GM18858 (cell line): Measurements from ENCODE around the gene MLST8.
"Not testable (repeated sequence)": the region's sequence is repeated elsewhere in the genome, so short reads cannot be mapped to it uniquely, and the experiment has no call there.

Experiments used
- ATAC-seq: cut with Tn5 transposase; IDR thresholded peaks from one replicate; pipeline ENCODE4 v1.9.1; 2021; ENCODE audit not compliant: unreplicated experiment

The MLST8 gene

DNA sequence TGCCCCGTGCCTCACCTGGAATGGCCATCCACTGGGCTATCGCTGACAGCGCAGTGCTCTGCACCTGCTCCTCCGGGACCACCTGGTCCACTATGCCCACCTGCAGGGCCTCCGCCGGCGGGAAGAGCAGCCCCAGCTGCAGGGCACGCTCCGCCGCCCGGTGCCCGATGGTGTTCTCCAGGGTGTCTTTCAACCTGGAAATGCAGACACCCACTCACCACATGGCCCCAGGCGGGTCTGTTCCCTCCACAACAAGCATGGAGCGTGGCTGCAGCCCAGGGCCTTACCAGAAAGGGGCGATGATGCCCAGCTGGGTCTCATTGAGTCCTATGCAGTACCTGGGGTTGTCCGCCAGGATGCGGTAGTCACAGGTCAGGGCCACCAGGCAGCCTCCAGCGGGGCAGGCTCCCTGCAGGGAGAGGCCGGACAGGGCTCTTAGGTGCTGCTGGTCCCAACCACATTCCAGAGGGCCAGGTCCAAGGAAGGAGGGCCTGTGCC is 37.8 kb downstream of the MLST8 start:
- ATAC-seq = no peak

DNA sequence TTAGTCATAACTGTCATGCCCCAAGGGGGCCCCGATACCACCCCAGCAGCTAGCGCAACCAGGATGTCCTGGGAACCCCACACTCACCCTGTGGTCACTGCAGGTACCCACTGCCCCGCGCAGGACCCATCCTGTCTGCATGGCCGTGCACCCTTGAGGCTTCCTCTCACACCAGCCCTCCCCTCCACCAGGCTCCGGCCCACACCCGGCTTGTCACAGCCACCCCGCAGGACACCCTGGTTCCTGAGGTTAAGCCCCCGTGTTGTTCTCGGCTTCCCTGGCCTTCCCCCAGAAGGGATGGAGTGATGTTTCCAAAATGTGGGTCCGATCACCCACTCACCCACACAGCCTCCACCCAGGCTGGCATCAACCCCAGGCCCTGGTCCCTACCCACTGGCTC is 38.5 kb downstream of the MLST8 start:
- ATAC-seq = no peak

DNA sequence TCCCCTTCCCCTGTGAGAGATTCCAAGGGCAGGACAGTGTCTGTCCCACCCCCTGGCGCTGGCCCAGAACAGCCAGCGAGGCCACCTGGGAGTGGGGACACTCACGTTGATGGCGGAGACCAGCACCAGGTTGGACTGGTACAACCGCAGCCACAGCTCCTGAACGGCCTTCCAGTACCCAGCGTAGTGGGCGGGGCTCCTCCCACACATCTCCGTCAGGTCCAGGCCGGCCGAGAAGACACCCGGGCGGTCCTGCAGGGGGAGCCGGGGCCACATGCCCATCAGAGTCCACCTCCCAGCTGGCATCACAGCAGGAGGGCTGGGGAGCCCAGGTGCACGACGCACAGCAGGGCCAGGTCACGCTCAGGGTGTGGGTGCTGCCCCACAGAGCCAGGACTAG is 39.0 kb downstream of the MLST8 start:
- no peak for ATAC-seq

DNA sequence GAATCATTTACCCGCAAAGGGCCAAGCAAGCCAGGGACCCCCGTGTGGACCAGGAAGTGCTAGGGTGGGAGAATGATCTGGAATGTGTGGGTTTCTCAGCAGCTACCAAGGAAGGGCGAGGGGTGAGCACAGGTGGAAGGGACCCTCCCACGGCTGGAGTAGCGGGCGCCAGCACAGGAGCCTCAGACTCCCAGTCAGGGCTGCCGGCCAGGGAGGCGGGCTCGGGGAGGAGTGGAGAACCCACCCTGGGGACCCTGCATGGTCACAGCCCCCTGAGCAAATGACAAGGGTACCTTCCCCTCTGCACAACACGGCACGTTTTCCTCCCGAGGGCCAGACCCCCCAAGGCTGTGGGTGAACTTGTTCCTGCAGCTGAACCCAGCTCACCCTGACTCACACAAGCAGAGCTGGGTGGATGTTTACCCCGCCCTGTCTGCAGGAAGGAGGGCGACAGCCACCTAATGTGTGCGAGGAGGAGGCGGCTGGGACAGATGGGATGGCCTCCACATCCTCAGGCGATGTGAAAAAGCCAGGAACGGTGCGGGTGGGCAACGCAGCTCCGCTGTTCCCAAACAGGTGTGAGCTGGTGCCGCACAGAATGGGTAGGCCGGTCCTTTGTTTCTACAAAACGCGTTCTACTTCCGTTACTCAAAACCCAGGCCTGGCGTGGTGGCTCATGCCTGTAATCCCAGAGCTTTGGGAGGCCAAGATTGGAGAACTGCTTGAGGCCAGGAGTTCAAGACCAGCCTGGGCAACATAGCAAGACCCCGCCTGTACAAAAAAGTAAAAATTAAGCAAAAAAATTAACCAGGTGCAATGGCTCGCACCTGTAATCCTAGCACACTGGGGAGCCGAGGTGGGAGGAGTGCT is 39.9 kb downstream of the MLST8 start:
- no peak for ATAC-seq

DNA sequence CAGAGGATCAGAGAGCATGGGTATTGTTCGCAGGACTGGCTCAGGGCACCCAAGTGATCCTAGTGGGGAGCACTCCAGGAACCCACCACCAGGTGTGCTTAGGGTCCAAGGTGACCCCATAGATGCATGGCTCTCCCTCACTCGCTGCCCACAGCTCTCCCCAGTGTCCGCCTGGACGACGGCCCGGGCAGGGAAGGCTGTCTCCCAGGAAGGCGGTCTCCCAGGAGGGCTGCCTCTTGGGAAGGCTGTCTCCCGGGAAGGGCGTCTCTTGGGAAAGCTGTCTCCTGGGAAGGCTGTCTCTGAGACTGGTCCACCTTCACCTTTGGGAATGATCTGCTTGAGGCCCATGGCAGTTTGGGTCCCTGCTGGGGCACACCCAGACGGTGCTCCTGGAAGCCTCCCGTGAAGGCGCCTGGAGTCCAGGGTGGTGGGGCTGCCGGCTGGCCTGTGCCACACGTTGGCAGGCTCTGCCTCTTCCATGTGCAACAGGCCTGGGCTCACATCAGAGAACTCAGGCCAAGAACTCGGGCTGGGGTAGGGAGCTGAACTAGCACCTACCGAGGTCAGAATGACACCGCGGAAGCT is 41.1 kb downstream of the MLST8 start:
- no peak for ATAC-seq

DNA sequence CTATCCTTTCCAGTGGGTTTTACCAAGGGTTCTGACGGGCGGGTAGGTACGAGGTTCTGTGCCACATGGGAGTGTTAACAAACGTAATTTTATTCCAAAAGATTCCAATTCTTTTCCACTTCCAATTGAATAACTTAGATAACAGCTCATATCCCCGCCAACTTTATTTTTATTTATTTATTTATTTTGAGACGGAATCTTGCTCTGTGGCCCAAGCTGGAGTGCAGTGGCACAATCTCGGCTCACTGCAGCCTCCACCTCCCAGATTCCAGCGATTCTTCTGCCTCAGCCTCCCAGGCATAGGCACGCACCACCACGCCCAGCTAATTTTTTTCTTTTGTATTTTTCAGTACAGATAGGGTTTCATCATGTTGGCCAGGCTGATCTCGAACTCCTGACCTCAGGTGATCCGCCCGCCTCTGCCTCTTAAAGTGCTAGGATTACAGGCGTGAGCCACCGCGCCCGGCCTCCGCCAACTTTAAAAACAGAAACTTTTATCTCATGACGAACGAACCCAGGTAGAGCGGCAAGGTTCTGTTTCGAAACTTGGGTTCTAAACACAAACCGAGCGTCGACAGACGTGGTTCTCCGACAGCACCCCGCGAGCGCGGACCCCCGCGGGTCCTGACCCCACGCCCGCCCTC is 45.5 kb downstream of the MLST8 start:
- ATAC-seq = peak; percentile 2

DNA sequence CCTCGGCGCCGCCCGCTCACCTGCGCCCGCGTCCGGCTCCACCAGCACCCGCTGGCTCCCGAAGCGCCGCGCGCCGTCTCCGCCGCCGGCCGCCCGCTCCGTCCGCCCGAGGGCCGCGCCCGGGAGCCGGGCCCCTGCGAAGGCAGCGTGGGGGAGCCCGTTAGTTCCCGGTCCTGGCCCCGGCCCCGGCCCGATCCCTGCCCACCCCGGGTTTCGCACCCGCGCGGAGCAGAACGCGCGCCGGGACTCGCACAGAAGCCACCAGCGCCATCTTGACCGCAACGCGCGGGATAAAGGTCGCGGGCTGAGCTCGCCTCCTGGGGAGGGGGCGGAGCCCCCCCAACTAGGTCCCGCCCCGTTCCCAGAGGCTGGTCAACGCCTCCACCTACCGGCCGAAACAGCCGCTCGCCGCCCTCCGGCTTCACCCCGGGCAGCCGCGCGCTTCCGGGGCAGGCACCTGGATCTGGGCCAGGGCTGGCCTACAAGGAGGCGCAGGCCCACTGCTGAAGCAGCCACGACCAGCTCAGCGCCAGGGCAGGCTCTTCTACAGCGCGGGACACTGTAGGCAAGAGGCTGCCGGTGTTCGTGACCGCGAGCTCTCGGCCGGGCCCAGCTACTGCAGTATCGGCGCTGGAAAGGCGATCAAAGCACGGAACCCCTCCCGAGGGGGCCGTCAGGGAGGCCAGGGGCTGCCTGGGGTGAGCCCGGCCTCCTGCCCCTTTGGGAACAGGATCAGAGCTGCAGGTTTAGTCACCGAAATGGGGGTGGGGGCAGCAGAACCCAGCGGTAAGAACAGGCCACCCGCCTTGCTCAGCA is 46.2 kb downstream of the MLST8 start, which contains the start of gene ECI1:
Gene ECI1 (minus strand): TSS at position 292 of the 816 bp plus-strand sequence. CDS start 21 bp downstream, at position 271.
- ATAC-seq = peak; percentile 59

DNA sequence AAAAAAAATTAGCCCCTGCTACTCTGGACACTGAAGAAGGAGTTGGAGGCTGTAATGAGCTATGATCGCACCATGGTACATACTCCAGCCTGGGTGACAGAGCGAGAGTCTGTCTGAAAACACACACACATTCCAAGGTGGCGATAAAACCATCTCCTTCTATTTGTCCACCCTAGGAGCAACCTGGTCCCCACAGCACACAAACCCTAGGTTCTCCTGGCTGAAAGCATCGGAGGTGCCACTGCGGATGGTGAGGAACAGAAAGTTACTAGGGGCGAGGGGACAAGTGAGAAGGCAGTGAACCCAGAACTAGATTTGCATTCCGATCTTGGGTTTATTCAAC is 47.5 kb downstream of the MLST8 start:
- ATAC-seq = no peak

DNA sequence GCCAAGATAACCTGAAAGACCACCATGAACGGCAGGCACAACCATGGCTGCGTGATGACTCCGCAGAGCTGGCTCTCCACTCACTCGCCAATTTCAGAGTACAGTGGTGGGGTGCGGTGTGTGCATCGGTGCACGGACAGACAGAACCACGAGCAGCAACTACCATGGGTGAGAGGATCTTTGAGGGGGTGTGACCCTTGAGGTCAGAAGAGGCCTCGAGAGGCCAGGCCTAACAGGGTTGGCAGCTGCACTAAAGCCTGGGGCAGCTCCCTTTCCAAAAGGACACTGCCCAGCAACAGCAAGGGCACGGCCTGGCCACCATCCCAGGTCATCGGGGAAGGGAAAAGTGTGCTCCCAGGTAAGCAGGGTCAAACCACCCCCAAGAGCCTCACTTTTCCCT is 48.0 kb downstream of the MLST8 start:
- no peak for ATAC-seq

DNA sequence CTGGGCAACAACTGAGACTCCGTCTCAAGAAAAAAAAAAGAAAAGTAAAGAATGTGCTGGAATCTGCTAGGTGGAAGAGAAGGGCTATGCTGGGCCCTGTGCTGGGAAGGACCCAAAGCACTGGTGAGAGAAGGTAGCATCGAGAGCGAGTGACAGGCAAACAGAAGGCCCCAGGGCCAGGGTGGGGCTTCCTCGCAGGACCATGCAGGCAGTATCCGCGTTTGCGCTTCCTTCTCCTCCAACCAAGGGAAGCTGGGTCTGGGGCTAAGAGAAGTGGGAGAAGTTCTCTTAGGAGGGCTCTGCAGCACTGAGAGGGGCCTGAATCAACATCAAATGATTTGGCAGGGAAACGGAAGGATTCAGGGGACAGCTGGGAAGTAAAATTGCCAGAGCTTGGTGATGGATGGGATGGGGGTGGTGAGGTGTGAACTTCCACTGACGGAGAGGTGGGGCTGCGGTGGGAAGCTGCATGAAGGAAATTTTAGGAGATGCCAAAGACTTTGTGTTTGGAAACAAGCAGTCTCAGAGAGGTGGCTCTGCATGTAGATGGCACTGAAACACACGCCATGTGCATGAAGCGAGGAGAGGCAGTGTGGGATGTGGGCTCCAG is 51.4 kb downstream of the MLST8 start:
- no peak for ATAC-seq

DNA sequence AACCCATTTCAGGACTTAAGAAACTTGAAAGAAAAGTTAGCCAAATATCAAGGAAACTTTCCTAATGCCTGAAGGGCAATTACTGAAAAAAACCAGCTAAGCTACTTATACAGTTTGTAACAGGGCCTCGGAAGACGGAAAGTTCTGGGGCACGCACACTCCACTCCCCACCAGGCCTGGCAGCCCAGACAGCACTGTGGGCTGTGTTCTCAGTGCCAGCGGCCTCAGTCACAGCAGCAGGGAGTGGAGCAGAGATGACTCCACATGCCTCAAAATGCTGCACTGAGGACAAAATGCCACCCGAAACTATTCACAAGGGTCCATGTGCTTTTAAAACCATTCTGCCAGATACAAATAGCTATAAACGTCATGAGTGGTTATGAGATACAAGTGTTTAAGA is 52.5 kb downstream of the MLST8 start:
- no peak for ATAC-seq

DNA sequence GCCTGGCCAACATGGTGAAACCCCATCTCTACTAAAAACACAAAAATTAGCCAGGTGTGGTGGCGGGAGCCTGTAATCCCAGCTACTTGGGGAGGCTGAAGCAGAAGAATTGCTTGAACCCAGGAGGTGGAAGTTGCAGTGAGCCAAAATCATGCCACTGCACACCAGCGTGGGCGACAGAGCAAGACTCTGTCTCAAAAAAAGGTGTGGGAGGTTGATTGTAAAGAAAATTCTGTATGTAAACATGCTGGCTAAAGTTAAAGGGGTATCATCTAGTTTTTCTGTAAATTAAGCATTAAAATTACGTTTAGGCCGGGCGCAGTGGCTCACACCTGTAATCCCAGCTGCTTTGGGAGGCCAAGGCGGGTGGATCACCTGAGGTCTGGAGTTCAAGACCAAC is 53.3 kb downstream of the MLST8 start:
- ATAC-seq = not testable (repeated sequence)
